Lung (tissue), 12 donors: ENCODE data around the gene FAAP100. TPM values are rescaled to one million over a fixed set of nuclear protein-coding genes. Genes with fewer than 3 reads are reported as not detected.

Experiments
- ATAC-seq: fragments of 200-7000 bp; cut with Tn5 transposase; one replicate; pipeline ENCODE4 v1.9.1; 2020; ENCODE audit warnings: moderate number of reproducible peaks; ENCODE audit not compliant: insufficient read depth, low FRiP score
- DNase-seq, 3 donors: peaks; one replicate each; pipeline ENCODE4 v3.0.0-alpha.2; 2013 to 2017
- H3K27ac ChIP-seq, 2 donors: one replicate each; pipeline ENCODE4 v1.5.1; 2013; ENCODE audit warnings: mild to moderate bottlenecking in 2 of 2, moderate library complexity in 2 of 2, control low read depth in 1 of 2, inconsistent platforms in 1 of 2, low read depth in 1 of 2, low read length in 1 of 2
- H3K27me3 ChIP-seq, 3 donors: one replicate each; pipeline ENCODE4 v1.5.1; 2013; ENCODE audit warnings: low read length in 2 of 3; ENCODE audit not compliant: control insufficient read depth in 3 of 3, insufficient read depth in 3 of 3
- H3K36me3 ChIP-seq, 4 donors: one replicate each; pipeline ENCODE4 v1.5.1; 2013; ENCODE audit warnings: low read length in 4 of 4, mild to moderate bottlenecking in 1 of 4, moderate library complexity in 1 of 4; ENCODE audit not compliant: control insufficient read depth in 4 of 4, insufficient read depth in 4 of 4
- H3K4me1 ChIP-seq, 5 donors: one replicate each; pipeline ENCODE4 v1.5.1; 2013; ENCODE audit warnings: low read length in 5 of 5, mild to moderate bottlenecking in 2 of 5, moderate library complexity in 1 of 5; ENCODE audit not compliant: control insufficient read depth in 5 of 5, insufficient read depth in 5 of 5
- H3K4me3 ChIP-seq: one replicate; pipeline ENCODE4 v1.5.1; 2013; ENCODE audit warnings: mild to moderate bottlenecking, control low read depth, moderate library complexity
- H3K9ac ChIP-seq, 2 donors: one replicate each; pipeline ENCODE4 v1.5.1; 2013; ENCODE audit warnings: low read length in 2 of 2, control low read depth in 1 of 2; ENCODE audit not compliant: insufficient read depth in 1 of 2
- H3K9me3 ChIP-seq, 4 donors: one replicate each; pipeline ENCODE4 v1.5.1; 2013; ENCODE audit warnings: low read length in 3 of 4, mild to moderate bottlenecking in 1 of 4, moderate library complexity in 1 of 4; ENCODE audit not compliant: control insufficient read depth in 4 of 4, insufficient read depth in 3 of 4
- WGBS, 2 donors: extraction: QIAGEN DNeasy Blood & Tissue Kit; methylation state at CpG; one replicate each; pipeline ENCODE4 v1.1.7; 2013; 5-methylcytosine and 5-hydroxymethylcytosine counted together
- polyA plus RNA-seq, 2 donors: library from polyadenylated mRNA; stranded (reverse); fragments of 200-250 nt; gene quantifications; one replicate each; pipeline ENCODE4 v1.2.1, GENCODE V29; 2013
- total RNA-seq, 2 donors: library from RNA; depleted of rRNA in 1 of 2; stranded (reverse); fragments of >200 nt in 1 of 2; gene quantifications; one replicate each; pipeline ENCODE4 v1.2.1, GENCODE V29; 2014 to 2021
- TF ChIP-seq, protein P1 (sequence below): IDR thresholded peaks from 2 replicates; pipeline ENCODE4 v1.5.1; 2012; ENCODE audit warnings: mild to moderate bottlenecking; ENCODE audit errors: control extremely low read depth, extremely low read depth
- donor health status: control.
- donor health status: control.
- donor health status: Bipolar disorder and iron deficiency.
- donor health status: healthy.
- donor health status: DM: yes; HTN: yes; CAD: no.

FAAP100 gene
- total and polyA plus RNA-seq, 4 donors: 20.8 to 34.4 (median 25.4) TPM

DNA sequence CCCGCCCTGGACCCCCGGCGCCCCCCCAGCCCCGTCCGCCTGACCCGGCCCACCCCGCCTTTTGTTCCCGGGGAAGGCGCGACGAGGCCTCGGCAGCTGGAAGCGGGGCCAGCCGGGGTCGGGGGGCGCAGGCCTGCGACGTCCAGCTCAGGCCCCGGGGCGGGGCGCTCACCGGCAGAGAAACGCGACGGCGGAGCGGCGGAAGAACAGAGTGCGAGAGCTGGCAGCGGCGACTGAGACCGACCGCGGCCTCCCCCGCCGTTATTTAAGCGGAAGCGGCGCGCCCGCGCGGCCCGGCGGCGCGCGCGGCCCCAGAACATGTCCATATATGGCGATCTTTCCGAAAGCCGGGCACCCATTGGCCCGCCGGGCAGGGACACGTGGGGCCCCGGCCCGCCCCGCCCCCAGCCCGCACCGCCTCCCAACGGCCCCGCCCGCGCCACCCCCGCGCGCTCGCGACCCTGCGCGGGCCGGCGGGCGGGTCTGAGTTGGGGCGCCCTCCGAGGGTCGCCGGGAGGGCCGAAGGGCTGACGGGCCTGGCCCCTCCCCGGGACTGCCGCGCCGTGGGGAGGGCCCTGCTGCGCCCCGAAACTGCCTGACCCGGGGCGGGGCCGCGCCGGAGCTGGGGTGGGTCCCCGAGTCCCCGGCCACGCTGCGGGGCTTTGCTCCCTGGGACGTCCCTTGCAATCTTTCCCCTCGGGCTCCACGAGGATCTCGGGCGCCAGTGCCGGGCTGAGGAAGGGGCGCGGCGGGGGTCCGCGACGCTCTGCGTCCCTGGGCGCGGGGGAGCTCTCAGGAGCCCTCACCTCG lies 39.4 kb downstream of the FAAP100 start, which contains the start of gene ACTG1:
Gene ACTG1, minus strand, starts transcription at position 238 of the 810 bp plus-strand sequence. CDS start 445 bp downstream, outside the sequence.
- H3K36me3 ChIP-seq: peaks cover 18 to 39% (median 30%) of the 10 kb centered on the region in 4 donors
- H3K9me3 ChIP-seq: peaks cover 0 to 5% (median 0%) of the 10 kb centered on the region in 4 donors
- peak within 1 kb of the TSS; percentile 90 for H3K4me3 ChIP-seq
- peaks cover 3 to 33% (median 12%) of the 10 kb centered on the region in 5 donors for H3K4me1 ChIP-seq
- WGBS, 2 donors: 0 to 1% methylated on average over 67 to 111 of the region's 111 CpGs
- TF ChIP-seq, protein P1, sequence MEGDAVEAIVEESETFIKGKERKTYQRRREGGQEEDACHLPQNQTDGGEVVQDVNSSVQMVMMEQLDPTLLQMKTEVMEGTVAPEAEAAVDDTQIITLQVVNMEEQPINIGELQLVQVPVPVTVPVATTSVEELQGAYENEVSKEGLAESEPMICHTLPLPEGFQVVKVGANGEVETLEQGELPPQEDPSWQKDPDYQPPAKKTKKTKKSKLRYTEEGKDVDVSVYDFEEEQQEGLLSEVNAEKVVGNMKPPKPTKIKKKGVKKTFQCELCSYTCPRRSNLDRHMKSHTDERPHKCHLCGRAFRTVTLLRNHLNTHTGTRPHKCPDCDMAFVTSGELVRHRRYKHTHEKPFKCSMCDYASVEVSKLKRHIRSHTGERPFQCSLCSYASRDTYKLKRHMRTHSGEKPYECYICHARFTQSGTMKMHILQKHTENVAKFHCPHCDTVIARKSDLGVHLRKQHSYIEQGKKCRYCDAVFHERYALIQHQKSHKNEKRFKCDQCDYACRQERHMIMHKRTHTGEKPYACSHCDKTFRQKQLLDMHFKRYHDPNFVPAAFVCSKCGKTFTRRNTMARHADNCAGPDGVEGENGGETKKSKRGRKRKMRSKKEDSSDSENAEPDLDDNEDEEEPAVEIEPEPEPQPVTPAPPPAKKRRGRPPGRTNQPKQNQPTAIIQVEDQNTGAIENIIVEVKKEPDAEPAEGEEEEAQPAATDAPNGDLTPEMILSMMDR: no peak
- peak within 1 kb of the TSS; percentile 99 for H3K27ac ChIP-seq
- DNase-seq (peak; percentile 96 to 97 (median 96)), ATAC-seq (peak; percentile 71)
- peak within 1 kb of the TSS; percentile 82 to 86 for H3K9ac ChIP-seq
- H3K27me3 ChIP-seq: no peaks in the 10 kb centered on the region

DNA sequence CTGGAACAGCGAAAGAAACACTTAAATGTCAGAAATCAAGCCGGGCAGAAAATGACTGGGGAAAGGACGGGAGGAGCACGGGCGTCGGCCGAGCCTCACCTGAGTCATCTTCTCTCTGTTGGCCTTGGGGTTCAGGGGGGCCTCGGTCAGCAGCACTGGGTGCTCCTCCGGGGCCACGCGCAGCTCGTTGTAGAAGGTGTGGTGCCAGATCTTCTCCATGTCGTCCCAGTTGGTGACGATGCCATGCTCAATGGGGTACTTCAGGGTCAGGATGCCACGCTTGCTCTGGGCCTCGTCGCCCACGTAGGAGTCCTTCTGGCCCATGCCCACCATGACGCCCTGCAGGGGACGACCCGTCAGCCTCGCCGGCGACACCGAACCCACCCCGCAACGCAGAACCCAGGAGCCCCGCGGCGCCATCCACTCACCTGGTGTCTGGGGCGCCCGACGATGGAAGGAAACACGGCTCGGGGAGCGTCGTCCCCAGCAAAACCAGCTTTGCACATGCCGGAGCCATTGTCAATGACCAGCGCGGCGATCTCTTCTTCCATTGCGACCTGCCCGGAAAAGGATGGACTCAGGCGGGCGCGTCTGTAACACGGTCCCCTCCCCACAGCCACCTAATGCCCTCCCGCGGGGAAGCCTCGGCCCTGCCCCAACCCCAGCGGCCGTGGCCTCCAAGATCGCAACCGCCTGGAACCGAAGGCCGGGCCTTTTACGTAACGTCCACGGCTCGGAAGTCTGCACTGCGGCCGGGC lies 40.2 kb downstream of the FAAP100 start:
- TF ChIP-seq, protein P1: no peak
- peak overlapping the region; percentile 83 to 89 for H3K27ac ChIP-seq
- peak overlapping the region; percentile 90 for H3K4me3 ChIP-seq
- no peak for DNase-seq
- WGBS, 2 donors: 0 to 1% methylated on average over 58 to 62 of the region's 62 CpGs
- no peaks in the 10 kb centered on the region for H3K27me3 ChIP-seq
- no peak for ATAC-seq
- peak overlapping the region; percentile 8 to 82 for H3K9ac ChIP-seq
- H3K9me3 ChIP-seq: peaks cover 0 to 5% (median 0%) of the 10 kb centered on the region in 4 donors
- peaks cover 3 to 33% (median 12%) of the 10 kb centered on the region in 5 donors for H3K4me1 ChIP-seq
- peaks cover 18 to 39% (median 30%) of the 10 kb centered on the region in 4 donors for H3K36me3 ChIP-seq

DNA sequence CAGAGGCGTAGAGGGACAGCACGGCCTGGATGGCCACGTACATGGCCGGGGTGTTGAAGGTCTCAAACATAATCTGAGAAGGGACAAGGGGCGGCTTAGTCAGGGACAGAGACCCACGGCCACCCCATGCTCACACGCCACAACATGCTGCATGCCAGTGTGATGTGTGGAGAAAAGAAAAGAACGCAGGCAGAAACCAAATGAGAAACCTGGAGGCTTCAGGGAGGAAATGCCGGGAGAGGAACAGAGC lies 40.7 kb downstream of the FAAP100 start:
- ATAC-seq (no peak), DNase-seq (no peak)
- Histone ChIP-seq H3K9me3 (peaks cover 0 to 5% (median 0%) of the 10 kb centered on the region in 4 donors), H3K27ac (peak overlapping the region; percentile 83 to 89), H3K36me3 (peaks cover 18 to 39% (median 30%) of the 10 kb centered on the region in 4 donors), H3K4me3 (peak overlapping the region; percentile 90), H3K27me3 (no peaks in the 10 kb centered on the region), H3K9ac (peak overlapping the region; percentile 8 to 82), H3K4me1 (peaks cover 3 to 29% (median 12%) of the 10 kb centered on the region in 5 donors)
- 1 to 2% methylated on average over 9 of the region's 9 CpGs for WGBS, 2 donors
- TF ChIP-seq, protein P1: no peak
